Measurements from ENCODE around the gene WNK3. TPM values are rescaled to one million over a fixed set of nuclear protein-coding genes. Genes with fewer than 3 reads are reported as not detected.

Gene WNK3
- total and polyA plus RNA-seq, 9 of the 15 experiments (the other 6 are each of a cell fraction or from before 2014, with no cell fraction given), result under 0.01 to 0.02 (median 0.01) TPM; not detected in 4

DNA sequence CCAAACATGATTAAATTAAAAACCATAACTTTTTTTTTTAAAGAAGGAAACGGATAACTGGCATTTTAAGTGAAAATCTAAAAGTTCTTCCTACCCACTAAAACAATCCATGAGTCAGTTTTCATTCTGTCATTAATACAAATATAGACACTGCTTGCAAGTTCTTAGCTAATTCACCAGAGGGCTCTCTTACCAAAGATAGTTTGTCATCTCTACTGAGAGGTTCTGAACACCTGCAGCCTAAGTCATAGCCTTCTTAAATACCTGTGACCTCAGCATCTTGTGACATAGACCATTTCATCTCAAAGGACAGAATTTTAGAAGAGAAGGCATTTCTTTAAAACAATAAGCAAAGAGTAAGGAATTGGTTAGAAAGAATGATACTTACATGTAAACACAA is 109.5 kb downstream of the WNK3 start (continued):
- TF ChIP-seq AFF1 (IDR thresholded peaks at IDR 0.05; ENCODE audit: low read depth in 1 of 2, partially characterized antibody in 2 of 2) (no peak), RAD21 (CRISPR knock-in tag; conservative IDR thresholded peaks at IDR 0.05 in 1 of 2, IDR thresholded peaks at IDR 0.05 in 1 of 2) (peak; percentile 41 to 57)
- TF ChIP-seq, protein P1, sequence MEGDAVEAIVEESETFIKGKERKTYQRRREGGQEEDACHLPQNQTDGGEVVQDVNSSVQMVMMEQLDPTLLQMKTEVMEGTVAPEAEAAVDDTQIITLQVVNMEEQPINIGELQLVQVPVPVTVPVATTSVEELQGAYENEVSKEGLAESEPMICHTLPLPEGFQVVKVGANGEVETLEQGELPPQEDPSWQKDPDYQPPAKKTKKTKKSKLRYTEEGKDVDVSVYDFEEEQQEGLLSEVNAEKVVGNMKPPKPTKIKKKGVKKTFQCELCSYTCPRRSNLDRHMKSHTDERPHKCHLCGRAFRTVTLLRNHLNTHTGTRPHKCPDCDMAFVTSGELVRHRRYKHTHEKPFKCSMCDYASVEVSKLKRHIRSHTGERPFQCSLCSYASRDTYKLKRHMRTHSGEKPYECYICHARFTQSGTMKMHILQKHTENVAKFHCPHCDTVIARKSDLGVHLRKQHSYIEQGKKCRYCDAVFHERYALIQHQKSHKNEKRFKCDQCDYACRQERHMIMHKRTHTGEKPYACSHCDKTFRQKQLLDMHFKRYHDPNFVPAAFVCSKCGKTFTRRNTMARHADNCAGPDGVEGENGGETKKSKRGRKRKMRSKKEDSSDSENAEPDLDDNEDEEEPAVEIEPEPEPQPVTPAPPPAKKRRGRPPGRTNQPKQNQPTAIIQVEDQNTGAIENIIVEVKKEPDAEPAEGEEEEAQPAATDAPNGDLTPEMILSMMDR (IDR thresholded peaks at IDR 0.05 in 2 of 3, conservative IDR thresholded peaks at IDR 0.05 in 1 of 3; ENCODE audit: insufficient read depth in 2 of 3, low read depth in 1 of 3, low read length in 3 of 3), result peak in 1 of 3 experiments; percentile 38; a peak in 2 of 6 replicates
- TF ChIP-seq, protein P2, sequence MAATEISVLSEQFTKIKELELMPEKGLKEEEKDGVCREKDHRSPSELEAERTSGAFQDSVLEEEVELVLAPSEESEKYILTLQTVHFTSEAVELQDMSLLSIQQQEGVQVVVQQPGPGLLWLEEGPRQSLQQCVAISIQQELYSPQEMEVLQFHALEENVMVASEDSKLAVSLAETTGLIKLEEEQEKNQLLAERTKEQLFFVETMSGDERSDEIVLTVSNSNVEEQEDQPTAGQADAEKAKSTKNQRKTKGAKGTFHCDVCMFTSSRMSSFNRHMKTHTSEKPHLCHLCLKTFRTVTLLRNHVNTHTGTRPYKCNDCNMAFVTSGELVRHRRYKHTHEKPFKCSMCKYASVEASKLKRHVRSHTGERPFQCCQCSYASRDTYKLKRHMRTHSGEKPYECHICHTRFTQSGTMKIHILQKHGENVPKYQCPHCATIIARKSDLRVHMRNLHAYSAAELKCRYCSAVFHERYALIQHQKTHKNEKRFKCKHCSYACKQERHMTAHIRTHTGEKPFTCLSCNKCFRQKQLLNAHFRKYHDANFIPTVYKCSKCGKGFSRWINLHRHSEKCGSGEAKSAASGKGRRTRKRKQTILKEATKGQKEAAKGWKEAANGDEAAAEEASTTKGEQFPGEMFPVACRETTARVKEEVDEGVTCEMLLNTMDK (IDR thresholded peaks at IDR 0.05; ENCODE audit: borderline replicate concordance, insufficient read depth, low read depth, low read length, poor library complexity, severe bottlenecking), result no peak
